ENCODE measurements around the gene PPA1. TPM values are rescaled to one million over a fixed set of nuclear protein-coding genes. Genes with fewer than 3 reads are reported as not detected.
"Not testable (repeated sequence)": the region's sequence is repeated elsewhere in the genome, so short reads cannot be mapped to it uniquely, and the experiment has no call there.

The PPA1 gene
- total RNA-seq, 3 donors from 2014 or later: 86.9 to 174 (median 164) TPM

DNA sequence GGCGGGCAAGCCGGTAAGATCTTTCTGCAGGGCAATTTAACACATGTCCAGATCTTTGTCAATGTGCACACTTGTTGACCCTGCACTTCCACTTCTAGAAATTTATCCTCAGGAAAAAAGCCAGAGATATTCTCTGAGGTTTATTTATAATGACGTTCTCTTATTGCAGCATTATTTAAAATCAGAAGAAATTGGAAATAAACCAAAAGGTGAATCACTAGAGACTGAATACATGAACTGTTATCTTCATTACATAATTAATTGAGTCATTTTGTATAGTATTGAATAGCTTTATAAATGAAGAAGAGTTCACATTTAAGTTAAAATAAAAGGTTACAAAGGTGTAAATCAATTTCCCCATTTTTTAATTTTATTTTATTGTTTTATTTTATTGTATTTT, 46.7 kb downstream of the PPA1 start:
- no peak overlapping the region for H3K4me3 ChIP-seq
- no peaks in the 10 kb centered on the region for H3K27me3 ChIP-seq
- intact Hi-C loops (cut with DNase I; ENCODE audit: low total_unique reads): no loop called here
- TF ChIP-seq CTCF (IDR thresholded peaks at IDR 0.05) (no peak), POLR2A (IDR thresholded peaks at IDR 0.05) (no peak), POLR2AphosphoS5 (IDR thresholded peaks at IDR 0.05) (no peak)
- no peaks in the 10 kb centered on the region for H3K4me1 ChIP-seq
- no peaks in the 10 kb centered on the region for H3K9me3 ChIP-seq
- no peak for DNase-seq (ENCODE audit: low spot score in 2 of 2)
- no peak overlapping the region for H3K27ac ChIP-seq
- no peaks in the 10 kb centered on the region for H3K36me3 ChIP-seq

GRCh38 chr10:70186090-70186489, 47.1 kb downstream of the PPA1 start:
- no peaks in the 10 kb centered on the region for H3K9me3 ChIP-seq
- DNase-seq (ENCODE audit: low spot score in 2 of 2): no peak
- intact Hi-C loops (cut with DNase I; ENCODE audit: low total_unique reads): no loop called here
- no peak overlapping the region for H3K27ac ChIP-seq
- TF ChIP-seq CTCF (IDR thresholded peaks at IDR 0.05) (no peak), POLR2AphosphoS5 (IDR thresholded peaks at IDR 0.05) (no peak), POLR2A (IDR thresholded peaks at IDR 0.05) (no peak)
- H3K4me3 ChIP-seq: no peak overlapping the region
- no peaks in the 10 kb centered on the region for H3K4me1 ChIP-seq
- H3K27me3 ChIP-seq: no peaks in the 10 kb centered on the region
- no peaks in the 10 kb centered on the region for H3K36me3 ChIP-seq

DNA sequence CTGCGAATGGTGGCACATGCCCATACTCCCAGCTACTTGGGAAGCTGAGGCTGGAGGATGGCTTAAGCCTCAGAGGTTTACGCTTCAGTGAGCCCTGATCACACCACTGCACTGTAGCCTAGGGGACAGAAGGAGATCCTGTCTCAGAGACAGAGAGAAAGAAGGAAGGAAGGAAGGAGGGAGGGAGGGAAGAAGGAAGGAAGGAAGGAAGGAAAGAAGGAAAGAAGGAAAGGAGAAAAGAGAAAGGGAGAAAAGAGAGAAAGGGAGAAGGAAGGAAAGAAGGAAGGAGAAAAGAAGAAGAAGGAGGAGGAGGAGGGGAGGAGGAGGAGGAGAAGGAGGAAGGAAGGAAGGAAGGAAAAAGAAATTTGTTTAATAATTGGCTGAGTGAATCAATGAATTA, 49.9 kb downstream of the PPA1 start:
- TF ChIP-seq CTCF (IDR thresholded peaks at IDR 0.05): no peak
- Histone ChIP-seq H3K9me3 (peaks cover 0 to 5% of the 10 kb centered on the region in 2 donors), H3K4me3 (no peak overlapping the region), H3K36me3 (no peaks in the 10 kb centered on the region), H3K4me1 (no peaks in the 10 kb centered on the region), H3K27me3 (no peaks in the 10 kb centered on the region), H3K27ac (no peak overlapping the region)
- DNase-seq (ENCODE audit: low spot score in 2 of 2): no peak
- intact Hi-C loops (cut with DNase I; ENCODE audit: low total_unique reads): no loop called here

DNA sequence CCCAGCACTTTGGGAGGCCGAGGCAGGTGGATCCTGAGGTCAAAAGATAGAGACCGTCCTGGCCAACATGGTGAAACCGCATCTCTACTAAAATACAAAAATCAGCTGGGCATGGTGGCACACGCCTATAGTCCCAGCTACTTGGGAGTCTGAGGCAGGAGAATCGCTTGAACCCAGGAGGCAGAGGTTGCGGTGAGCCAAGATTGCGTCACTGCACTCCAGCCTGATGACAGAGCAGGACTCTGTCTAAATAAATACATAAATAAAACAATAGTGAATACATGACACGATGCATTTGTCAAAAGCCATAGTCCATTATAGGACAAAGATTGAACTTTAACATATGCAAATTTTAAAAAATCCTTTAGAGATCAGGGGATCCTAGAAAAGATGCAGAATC, 54.0 kb downstream of the PPA1 start:
- H3K27ac ChIP-seq; H3K36me3 ChIP-seq; H3K4me3 ChIP-seq; H3K9me3 ChIP-seq; H3K27me3 ChIP-seq; DNase-seq (ENCODE audit: low spot score in 2 of 2); H3K4me1 ChIP-seq; intact Hi-C loops (cut with DNase I; ENCODE audit: low total_unique reads): not testable (repeated sequence)

DNA sequence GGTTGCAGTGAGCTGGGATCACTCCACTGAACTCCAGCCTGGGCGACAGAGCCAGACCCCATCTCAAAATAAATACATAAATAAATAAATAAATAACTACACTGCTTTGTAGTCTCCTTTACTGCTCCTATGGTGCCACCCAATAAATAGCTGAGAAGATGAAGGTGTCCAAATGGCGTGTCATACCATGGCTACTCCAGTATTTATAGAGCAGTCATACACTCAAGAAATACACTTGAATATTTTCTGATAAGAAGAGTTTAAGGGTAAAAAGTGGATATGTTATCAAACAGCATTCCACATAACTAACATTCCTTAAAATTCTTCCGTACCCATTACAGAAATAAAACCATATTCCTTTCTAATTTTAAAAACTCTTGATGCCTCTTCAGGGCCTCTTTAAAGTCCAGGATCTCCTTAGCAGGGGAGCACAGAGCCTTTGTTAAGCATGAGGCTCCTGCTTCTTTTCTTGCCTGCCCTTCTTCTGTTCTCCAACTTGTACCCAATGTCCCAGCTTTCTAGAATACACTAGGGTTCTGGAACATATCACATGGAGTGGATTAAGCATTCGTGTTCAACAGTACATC, 55.0 kb downstream of the PPA1 start:
- peaks cover 0 to 5% of the 10 kb centered on the region in 2 donors for H3K4me1 ChIP-seq
- no peak overlapping the region for H3K27ac ChIP-seq
- TF ChIP-seq POLR2A (IDR thresholded peaks at IDR 0.05) (no peak), POLR2AphosphoS5 (IDR thresholded peaks at IDR 0.05) (no peak), CTCF (IDR thresholded peaks at IDR 0.05) (no peak)
- H3K9me3 ChIP-seq: peaks cover 0 to 5% of the 10 kb centered on the region in 2 donors
- H3K27me3 ChIP-seq: no peaks in the 10 kb centered on the region
- no peaks in the 10 kb centered on the region for H3K36me3 ChIP-seq
- no peak for DNase-seq (ENCODE audit: low spot score in 2 of 2)
- intact Hi-C loops (cut with DNase I; ENCODE audit: low total_unique reads): no loop called here
- H3K4me3 ChIP-seq: no peak overlapping the region

- Histone ChIP-seq H3K36me3 (no peaks in the 10 kb centered on the region), H3K27me3 (no peaks in the 10 kb centered on the region), H3K4me1 (peaks cover 0 to 5% of the 10 kb centered on the region in 2 donors), H3K9me3 (peaks cover 0 to 5% of the 10 kb centered on the region in 2 donors), H3K27ac (no peak overlapping the region), H3K4me3 (no peak overlapping the region)
- DNase-seq (ENCODE audit: low spot score in 2 of 2): no peak
- intact Hi-C loops (cut with DNase I; ENCODE audit: low total_unique reads): no loop called here
- TF ChIP-seq POLR2AphosphoS5 (IDR thresholded peaks at IDR 0.05) (no peak), POLR2A (IDR thresholded peaks at IDR 0.05) (no peak), CTCF (IDR thresholded peaks at IDR 0.05) (no peak)
These were observed 56.8 kb downstream of the PPA1 start for GRCh38 chr10:70176441-70176840.

Data from breast epithelium (tissue), 4 donors.